ENCODE results near the gene OLIG3. TPM values are rescaled to one million over a fixed set of nuclear protein-coding genes. Genes with fewer than 3 reads are reported as not detected.

The OLIG3 gene
- polyA plus RNA-seq, 1 of the 3 experiments (the other 2 are of a cell fraction): not detected

- Histone ChIP-seq H3K9me2 (no peaks in the 10 kb centered on the region), H3K4me2 (no peak overlapping the region), H3K36me3 (replicated peaks in 1 of 2; ENCODE audit: control insufficient read depth in 1 of 2, insufficient read depth in 2 of 2, low read length in 1 of 2) (no peaks in the 10 kb centered on the region), H3K9me3 (no peaks in the 10 kb centered on the region), H3F3A (replicated peaks; ENCODE audit: insufficient read depth) (no peaks in the 10 kb centered on the region), H3K9ac (no peak overlapping the region), H3K4me1 (ENCODE audit: control insufficient read depth in 1 of 2, insufficient read depth in 2 of 2, low read depth in 1 of 2, low read length in 1 of 2) (no peaks in the 10 kb centered on the region; a peak in 1 of 4 replicates), H3K4me3 (ENCODE audit: low read depth in 2 of 2, low read length in 1 of 2) (no peak overlapping the region), H2AFZ (ENCODE audit: low read depth) (no peak overlapping the region), H4K20me1 (ENCODE audit: insufficient read depth) (no peaks in the 10 kb centered on the region), H3K79me2 (ENCODE audit: insufficient read depth) (no peaks in the 10 kb centered on the region), H3K27me3 (ENCODE audit: insufficient read depth) (peaks cover 73% of the 10 kb centered on the region), H3K27ac (ENCODE audit: low read depth in 2 of 2, low read length in 1 of 2) (no peak overlapping the region)
- POLR2A ChIA-PET: no interaction called here
- no peak for DNase-seq
- TF ChIP-seq USF1 (IDR thresholded peaks at IDR 0.05; ENCODE audit: borderline replicate concordance, low read depth): no peak
- TF ChIP-seq JUND (IDR thresholded peaks at IDR 0.05): no peak
- no peak for TF ChIP-seq RAD21 (IDR thresholded peaks at IDR 0.05; ENCODE audit: low read length)
- no peak for TF ChIP-seq SIN3A (IDR thresholded peaks at IDR 0.05; ENCODE audit: borderline replicate concordance, low read depth, low read length)
- no peak for TF ChIP-seq MAX (IDR thresholded peaks at IDR 0.05; ENCODE audit: low read depth)
- TF ChIP-seq MEF2A (IDR thresholded peaks at IDR 0.05; ENCODE audit: borderline replicate concordance, low read depth): no peak
- no peak for TF ChIP-seq ZBTB33 (IDR thresholded peaks at IDR 0.05; ENCODE audit: borderline replicate concordance, low read depth)
- no peak for TF ChIP-seq ELF1 (IDR thresholded peaks at IDR 0.05)
- TF ChIP-seq YY1 (IDR thresholded peaks at IDR 0.05; ENCODE audit: low read depth): no peak
- TF ChIP-seq RXRA (IDR thresholded peaks at IDR 0.05; ENCODE audit: borderline replicate concordance, low read depth): no peak
- TF ChIP-seq CHD2 (IDR thresholded peaks at IDR 0.05; ENCODE audit: low read length, partially characterized antibody): no peak
- no peak for TF ChIP-seq FOXM1 (IDR thresholded peaks at IDR 0.05; ENCODE audit: low read depth)
- TF ChIP-seq PBX3 (IDR thresholded peaks at IDR 0.05): no peak
- TF ChIP-seq POLR2AphosphoS5 (IDR thresholded peaks at IDR 0.05; ENCODE audit: low read depth, low read length): no peak
- TF ChIP-seq FOSL2 (IDR thresholded peaks at IDR 0.05; ENCODE audit: borderline replicate concordance, low read depth): no peak
- no peak for TF ChIP-seq GABPA (IDR thresholded peaks at IDR 0.05; ENCODE audit: low read depth)
- no peak for TF ChIP-seq REST (IDR thresholded peaks at IDR 0.05; ENCODE audit: low read depth, low read length)
- TF ChIP-seq EP300 (IDR thresholded peaks at IDR 0.05; ENCODE audit: borderline replicate concordance in 1 of 2, low read depth in 1 of 2, low read length in 1 of 2): no peak
- 12% methylated on average over 6 of the region's 6 CpGs for WGBS (ENCODE audit: low lambda C conversion rate)
- CTCF ChIA-PET: interaction anchor here (1.1 to 1.3 kb wide), 2 partner anchors 134 to 177 kb away, joined by 3 to 4 read pairs; no protein-coding TSS in a partner anchor
These were observed 2.7 kb downstream of the OLIG3 start for GRCh38 chr6:137491478-137491877.
